ENCODE results near the gene PRRT1B.

Gene PRRT1B

DNA sequence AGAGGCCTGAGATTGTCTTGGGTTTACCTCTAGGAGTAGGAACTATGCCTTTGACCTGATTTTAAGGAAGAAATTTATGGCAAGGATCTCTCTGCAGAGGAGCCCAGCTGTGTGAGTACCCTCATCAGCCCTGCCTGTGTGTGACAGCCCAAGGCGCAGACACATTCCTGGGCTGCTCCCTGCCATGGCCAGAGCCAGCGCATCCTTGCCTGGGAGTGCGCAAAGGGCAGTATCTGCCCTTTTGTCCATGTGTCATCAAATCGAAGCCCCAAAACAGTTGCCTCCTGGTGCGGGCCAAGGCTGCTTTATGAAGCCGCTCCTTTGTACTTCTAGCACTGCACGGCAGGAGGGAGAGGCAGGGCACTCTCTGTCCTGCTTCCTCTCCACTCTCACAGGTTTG lies 51.9 kb downstream of the PRRT1B start:
- no peak for DNase-seq (ENCODE audit: low read depth in 2 of 2)
- TF ChIP-seq, protein P1, sequence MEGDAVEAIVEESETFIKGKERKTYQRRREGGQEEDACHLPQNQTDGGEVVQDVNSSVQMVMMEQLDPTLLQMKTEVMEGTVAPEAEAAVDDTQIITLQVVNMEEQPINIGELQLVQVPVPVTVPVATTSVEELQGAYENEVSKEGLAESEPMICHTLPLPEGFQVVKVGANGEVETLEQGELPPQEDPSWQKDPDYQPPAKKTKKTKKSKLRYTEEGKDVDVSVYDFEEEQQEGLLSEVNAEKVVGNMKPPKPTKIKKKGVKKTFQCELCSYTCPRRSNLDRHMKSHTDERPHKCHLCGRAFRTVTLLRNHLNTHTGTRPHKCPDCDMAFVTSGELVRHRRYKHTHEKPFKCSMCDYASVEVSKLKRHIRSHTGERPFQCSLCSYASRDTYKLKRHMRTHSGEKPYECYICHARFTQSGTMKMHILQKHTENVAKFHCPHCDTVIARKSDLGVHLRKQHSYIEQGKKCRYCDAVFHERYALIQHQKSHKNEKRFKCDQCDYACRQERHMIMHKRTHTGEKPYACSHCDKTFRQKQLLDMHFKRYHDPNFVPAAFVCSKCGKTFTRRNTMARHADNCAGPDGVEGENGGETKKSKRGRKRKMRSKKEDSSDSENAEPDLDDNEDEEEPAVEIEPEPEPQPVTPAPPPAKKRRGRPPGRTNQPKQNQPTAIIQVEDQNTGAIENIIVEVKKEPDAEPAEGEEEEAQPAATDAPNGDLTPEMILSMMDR (IDR thresholded peaks at IDR 0.05; ENCODE audit: low read depth, low read length), result no peak

DNA sequence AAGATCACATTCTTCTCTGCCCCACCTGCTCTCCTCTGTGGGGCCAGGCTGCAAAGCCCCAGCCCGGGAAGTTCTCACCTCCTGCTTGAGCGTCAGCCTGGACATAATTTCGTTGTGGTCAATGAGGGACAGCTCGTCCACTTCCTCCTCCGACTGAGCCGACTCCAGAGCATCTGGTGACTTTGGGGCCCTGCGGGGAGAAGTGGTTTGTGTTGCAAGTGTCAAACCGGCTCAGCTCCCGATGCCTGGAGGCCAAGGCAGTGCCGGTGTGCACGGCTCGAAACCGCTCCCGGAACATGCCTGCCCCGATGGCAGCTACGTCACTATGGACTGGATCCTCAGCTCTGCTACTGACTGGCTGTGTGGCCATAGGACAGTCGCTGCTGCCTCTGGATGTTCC lies 52.8 kb downstream of the PRRT1B start:
- H3K4me3 ChIP-seq (replicated peaks in 1 of 2; ENCODE audit: low read depth in 2 of 2, low read length in 2 of 2), result no peak overlapping the region
- TF ChIP-seq, protein P1 (IDR thresholded peaks at IDR 0.05; ENCODE audit: low read depth, low read length), result no peak
- no peak for DNase-seq (ENCODE audit: low read depth in 2 of 2)

More for the DNA sequence above, 51.9 kb downstream of the PRRT1B start:
- no peak overlapping the region for H3K4me3 ChIP-seq (replicated peaks in 1 of 2; ENCODE audit: low read depth in 2 of 2, low read length in 2 of 2)

DNA sequence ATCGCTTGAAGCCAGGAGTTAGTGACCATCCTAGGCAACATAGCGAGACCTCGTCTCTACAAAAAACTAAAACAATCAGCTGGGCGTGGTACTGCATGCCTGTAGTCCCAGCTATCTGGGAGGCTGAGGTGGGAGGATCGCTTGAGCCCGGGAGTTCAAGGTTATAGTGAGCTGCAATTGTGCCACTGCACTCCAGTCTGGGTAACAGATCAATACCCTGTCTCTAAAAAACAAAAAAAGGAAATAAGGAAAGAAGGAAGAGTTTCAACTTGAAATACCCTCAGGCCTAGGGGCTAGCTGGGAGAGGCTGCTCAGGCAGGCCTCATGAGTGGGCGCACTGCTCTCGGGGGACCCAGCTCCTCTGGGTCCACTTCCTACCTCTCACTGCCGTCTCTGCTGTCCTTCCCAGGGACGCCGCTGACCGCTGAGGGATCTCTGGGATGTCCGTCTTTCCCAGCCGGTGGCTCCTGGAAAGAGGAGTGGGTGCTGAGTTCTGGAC lies 56.4 kb downstream of the PRRT1B start:
- no peak overlapping the region for H3K4me3 ChIP-seq (replicated peaks in 1 of 2; ENCODE audit: low read depth in 2 of 2, low read length in 2 of 2)
- TF ChIP-seq, protein P1 (IDR thresholded peaks at IDR 0.05; ENCODE audit: low read depth, low read length), result no peak
- DNase-seq (ENCODE audit: low read depth in 2 of 2), result no peak

DNA sequence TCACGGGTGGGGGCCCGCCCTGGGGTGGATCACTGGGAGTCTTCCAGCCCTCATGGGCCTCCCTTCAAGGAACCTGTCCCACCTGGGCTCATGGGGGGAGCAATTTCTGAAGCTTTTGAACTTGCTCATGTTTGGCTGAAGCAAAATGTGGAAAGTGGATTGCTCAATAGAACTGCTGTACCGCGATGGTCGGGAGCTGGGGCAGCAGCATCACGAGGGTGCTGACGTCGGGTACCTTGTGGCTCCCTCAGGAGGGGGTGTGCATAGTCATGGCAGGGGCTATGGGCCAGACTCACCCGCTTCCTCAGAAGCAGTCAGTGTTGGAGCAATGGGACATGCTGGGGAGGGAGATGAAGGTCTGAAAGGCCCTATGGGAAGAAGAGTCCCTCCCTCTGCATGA lies 57.9 kb downstream of the PRRT1B start:
- H3K4me3 ChIP-seq (replicated peaks in 1 of 2; ENCODE audit: low read depth in 2 of 2, low read length in 2 of 2), result no peak overlapping the region
- DNase-seq (ENCODE audit: low read depth in 2 of 2), result no peak
- TF ChIP-seq, protein P1 (IDR thresholded peaks at IDR 0.05; ENCODE audit: low read depth, low read length), result no peak

DNA sequence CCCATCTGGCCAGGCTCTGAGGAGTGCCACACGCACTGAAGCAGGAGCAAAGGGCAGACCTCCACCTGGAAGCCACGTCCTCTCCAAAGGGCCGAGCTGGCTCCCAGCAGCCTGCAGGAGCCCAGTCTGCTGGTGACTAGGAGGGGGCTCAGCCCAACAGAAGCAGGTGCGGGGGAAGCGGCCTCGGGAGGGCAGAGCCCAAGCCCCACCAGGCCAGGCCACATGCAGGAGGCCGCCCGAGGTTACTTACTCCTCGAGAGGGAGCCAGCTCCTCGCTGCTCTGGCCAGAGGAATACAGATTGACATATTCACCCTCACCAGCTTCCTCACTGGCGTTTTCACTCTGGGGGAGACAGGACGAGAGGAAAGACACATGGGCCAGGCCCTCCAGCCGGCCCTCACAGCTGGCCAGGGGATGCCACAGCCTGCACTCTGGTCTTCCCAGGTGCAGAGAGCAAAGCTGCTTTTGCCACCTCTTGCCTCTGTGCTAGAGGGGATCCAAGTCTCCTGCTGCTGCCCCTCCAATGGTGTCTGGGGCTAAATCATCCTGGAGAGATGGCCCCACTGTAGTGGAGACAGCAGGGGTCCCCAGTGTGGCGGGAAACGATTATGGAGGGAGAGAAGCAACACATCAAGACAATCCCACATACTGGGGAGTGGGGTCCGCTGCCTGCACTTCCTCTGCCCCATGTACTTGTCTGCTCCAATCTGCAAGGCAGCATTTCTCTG lies 58.6 kb downstream of the PRRT1B start:
- no peak for DNase-seq (ENCODE audit: low read depth in 2 of 2)
- TF ChIP-seq, protein P1 (IDR thresholded peaks at IDR 0.05; ENCODE audit: low read depth, low read length), result no peak
- no peak overlapping the region for H3K4me3 ChIP-seq (replicated peaks in 1 of 2; ENCODE audit: low read depth in 2 of 2, low read length in 2 of 2)

DNA sequence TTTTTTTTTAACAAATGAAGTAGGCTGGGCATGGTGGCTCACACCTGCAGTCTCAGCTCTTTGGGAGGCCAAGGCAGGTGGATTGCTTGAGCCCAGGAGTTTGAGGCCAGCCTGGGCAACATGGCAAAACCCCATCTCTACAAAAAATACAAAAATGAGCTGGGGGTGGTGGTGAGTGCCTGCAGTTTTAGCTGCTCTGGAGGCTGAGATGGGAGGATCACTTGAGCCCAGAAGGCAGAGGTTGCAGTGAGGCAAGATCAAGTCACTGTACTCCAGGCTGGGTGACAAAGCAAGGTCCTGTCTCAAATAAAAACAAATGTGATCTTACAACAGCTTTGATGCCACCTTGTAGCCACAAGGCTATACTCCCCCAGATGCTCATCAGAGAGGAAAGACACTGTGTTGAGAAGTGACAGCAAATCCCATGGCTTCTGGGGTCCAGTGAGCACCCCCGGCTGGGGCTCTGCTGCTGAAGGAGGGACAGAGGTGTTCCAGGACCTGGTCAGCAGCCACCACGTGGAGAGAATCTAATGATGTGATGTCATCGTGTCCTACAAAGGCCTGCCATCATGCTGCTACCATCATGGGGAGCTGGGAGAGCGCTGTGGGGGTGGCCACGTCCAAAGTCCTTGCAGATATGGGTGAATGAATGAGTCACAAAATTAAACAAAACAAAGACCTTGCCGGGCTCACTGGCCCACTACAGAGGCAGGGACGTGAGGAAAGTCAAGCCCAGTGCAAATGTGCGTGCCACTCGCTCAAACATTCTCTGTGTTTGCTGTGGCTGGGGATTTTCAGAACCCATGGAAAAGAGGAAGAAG lies 60.7 kb downstream of the PRRT1B start:
- no peak overlapping the region for H3K4me3 ChIP-seq (replicated peaks in 1 of 2; ENCODE audit: low read depth in 2 of 2, low read length in 2 of 2)
- DNase-seq (ENCODE audit: low read depth in 2 of 2), result no peak
- TF ChIP-seq, protein P1 (IDR thresholded peaks at IDR 0.05; ENCODE audit: low read depth, low read length), result no peak

Measured in cardiac fibroblast (primary cell).